Measurements from ENCODE around the gene MAP3K2. TPM values are rescaled to one million over a fixed set of nuclear protein-coding genes. Genes with fewer than 3 reads are reported as not detected.

Gene MAP3K2
- total RNA-seq, 3 donors from 2014 or later (not counting 1 experiment from before 2014, with no cell fraction given), result 99.4 to 109 (median 106) TPM

GRCh38 chr2:127382831-127383230 lies 4.9 kb downstream of the MAP3K2 start:
- Mint-ChIP-seq H3K27me3 (ENCODE audit: low read depth in 2 of 2) (no peaks in the 10 kb centered on the region), H3K36me3 (no peaks in the 10 kb centered on the region), H3K9me3 (no peaks in the 10 kb centered on the region), H3K4me1 (peaks cover 55 to 72% of the 10 kb centered on the region in 2 donors), H3K27ac (peak overlapping the region; percentile 30 to 34), H3K4me3 (no peak overlapping the region)
- 89% methylated on average over 3 of the region's 3 CpGs for WGBS (ENCODE audit: insufficient coverage)
- no peaks in the 10 kb centered on the region for H3K36me3 ChIP-seq (ENCODE audit: control insufficient read depth, insufficient read depth, low read length)
- DNase-seq (no peak), ATAC-seq (no peak)
- no peak for TF ChIP-seq CTCF (IDR thresholded peaks at IDR 0.05)
- intact Hi-C loops (cut with micrococcal nuclease), result no loop called here
- no peak overlapping the region for H3K27ac ChIP-seq (ENCODE audit: low read length)
- H3K27me3 ChIP-seq (ENCODE audit: control insufficient read depth, insufficient read depth, low read length), result no peaks in the 10 kb centered on the region
- H3K4me3 ChIP-seq (ENCODE audit: low read length), result no peak overlapping the region
- H3K9me3 ChIP-seq (ENCODE audit: control insufficient read depth, insufficient read depth, low read length), result no peaks in the 10 kb centered on the region
- H3K4me1 ChIP-seq (ENCODE audit: control insufficient read depth, insufficient read depth, low read length), result peaks cover 9% of the 10 kb centered on the region

- no peaks in the 10 kb centered on the region for H3K36me3 Mint-ChIP-seq
- no peaks in the 10 kb centered on the region for H3K27me3 ChIP-seq (ENCODE audit: control insufficient read depth, insufficient read depth, low read length)
- H3K27ac Mint-ChIP-seq, result peak overlapping the region in 1 of 2 donors; percentile 38
- no peaks in the 10 kb centered on the region for H3K9me3 Mint-ChIP-seq
- H3K4me3 Mint-ChIP-seq, result no peak overlapping the region
- no peak for ATAC-seq
- no peak overlapping the region for H3K4me3 ChIP-seq (ENCODE audit: low read length)
- H3K4me1 ChIP-seq (ENCODE audit: control insufficient read depth, insufficient read depth, low read length), result peaks cover 5% of the 10 kb centered on the region
- intact Hi-C loops (cut with micrococcal nuclease), result no loop called here
- WGBS (ENCODE audit: insufficient coverage), result 88% methylated on average over 3 of the region's 5 CpGs
- peaks cover 56 to 74% of the 10 kb centered on the region in 2 donors for H3K4me1 Mint-ChIP-seq
- DNase-seq, result no peak
- no peaks in the 10 kb centered on the region for H3K36me3 ChIP-seq (ENCODE audit: control insufficient read depth, insufficient read depth, low read length)
- no peak overlapping the region for H3K27ac ChIP-seq (ENCODE audit: low read length)
- TF ChIP-seq CTCF (IDR thresholded peaks at IDR 0.05), result no peak
- H3K9me3 ChIP-seq (ENCODE audit: control insufficient read depth, insufficient read depth, low read length), result no peaks in the 10 kb centered on the region
- no peaks in the 10 kb centered on the region for H3K27me3 Mint-ChIP-seq (ENCODE audit: low read depth in 2 of 2)
Observed at GRCh38 chr2:127381762-127382161, 6.0 kb downstream of the MAP3K2 start.

- H3K27ac ChIP-seq (ENCODE audit: low read length), result no peak overlapping the region
- 94% methylated on average over 4 of the region's 4 CpGs for WGBS (ENCODE audit: insufficient coverage)
- no peak for DNase-seq
Observed at GRCh38 chr2:127379712-127380355, 7.9 kb downstream of the MAP3K2 start.

More at GRCh38 chr2:127379712-127380355, 7.9 kb downstream of the MAP3K2 start:
- Histone ChIP-seq H3K36me3 (ENCODE audit: control insufficient read depth, insufficient read depth, low read length) (no peaks in the 10 kb centered on the region), H3K27me3 (ENCODE audit: control insufficient read depth, insufficient read depth, low read length) (no peaks in the 10 kb centered on the region), H3K4me1 (ENCODE audit: control insufficient read depth, insufficient read depth, low read length) (peaks cover 3% of the 10 kb centered on the region), H3K9me3 (ENCODE audit: control insufficient read depth, insufficient read depth, low read length) (peaks cover 3% of the 10 kb centered on the region), H3K4me3 (ENCODE audit: low read length) (no peak overlapping the region)
- no peak overlapping the region for H3K4me3 Mint-ChIP-seq
- H3K27ac Mint-ChIP-seq, result no peak overlapping the region
- H3K27me3 Mint-ChIP-seq (ENCODE audit: low read depth in 2 of 2), result no peaks in the 10 kb centered on the region
- peak in 1 of 3 donors; percentile 26 for ATAC-seq
- intact Hi-C loops (cut with micrococcal nuclease), result no loop called here
- H3K36me3 Mint-ChIP-seq, result no peaks in the 10 kb centered on the region
- peaks cover 54 to 65% of the 10 kb centered on the region in 2 donors for H3K4me1 Mint-ChIP-seq
- H3K9me3 Mint-ChIP-seq, result no peaks in the 10 kb centered on the region
- TF ChIP-seq CTCF (IDR thresholded peaks at IDR 0.05), result no peak

Measured in natural killer cell (primary cell).